HG02885 (cell line): ENCODE data around the gene UGGT1.
"Not testable (repeated sequence)": the region's sequence is repeated elsewhere in the genome, so short reads cannot be mapped to it uniquely, and the experiment has no call there.

Experiments
- ATAC-seq: cut with Tn5 transposase; IDR thresholded peaks from one replicate; pipeline ENCODE4 v1.9.1; 2021; ENCODE audit warnings: mild to moderate bottlenecking; ENCODE audit not compliant: unreplicated experiment, poor library complexity

Gene UGGT1

GRCh38 chr2:128169933-128170709, 79.1 kb downstream of the UGGT1 start:
- ATAC-seq = no peak

GRCh38 chr2:128170776-128171175, 79.8 kb downstream of the UGGT1 start:
- ATAC-seq = no peak

DNA sequence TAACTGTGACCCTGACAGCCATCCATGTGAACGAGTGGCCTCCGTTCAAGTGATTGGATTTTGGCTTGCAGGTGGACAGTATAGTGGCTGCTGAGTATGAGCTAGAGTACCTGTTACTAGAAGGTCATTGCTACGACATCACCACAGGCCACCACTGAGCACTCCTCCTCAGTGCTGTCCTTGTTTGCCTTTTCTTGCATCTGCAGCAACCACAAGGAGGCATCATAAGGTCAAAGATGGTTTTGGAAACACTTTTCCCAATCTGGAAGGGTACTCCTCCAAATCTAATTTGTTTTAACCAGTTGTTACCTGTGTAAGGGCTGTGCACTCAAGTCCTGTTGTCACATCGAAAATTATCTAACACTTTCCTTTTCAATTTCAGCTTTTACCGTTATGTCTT, 81.2 kb downstream of the UGGT1 start:
- ATAC-seq = no peak

DNA sequence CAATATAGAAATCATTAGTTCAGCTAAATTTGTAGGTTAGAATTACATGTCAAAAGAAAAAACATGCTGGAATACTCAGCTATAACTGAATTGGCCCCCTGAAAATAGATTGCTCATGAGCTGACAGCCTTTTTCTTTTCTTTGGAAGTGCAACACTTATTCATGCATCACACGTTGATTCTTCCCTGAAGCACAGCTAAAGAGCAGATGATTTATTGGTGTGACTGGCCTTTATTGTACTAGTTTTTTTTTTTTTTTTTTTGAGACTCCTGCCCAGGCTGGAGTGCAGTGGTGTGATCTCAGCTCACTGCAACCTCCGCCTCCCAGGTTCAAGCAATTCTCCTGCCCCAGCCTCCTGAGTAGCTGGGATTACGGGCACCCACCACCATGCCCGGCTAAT, 83.1 kb downstream of the UGGT1 start:
- not testable (repeated sequence) for ATAC-seq

DNA sequence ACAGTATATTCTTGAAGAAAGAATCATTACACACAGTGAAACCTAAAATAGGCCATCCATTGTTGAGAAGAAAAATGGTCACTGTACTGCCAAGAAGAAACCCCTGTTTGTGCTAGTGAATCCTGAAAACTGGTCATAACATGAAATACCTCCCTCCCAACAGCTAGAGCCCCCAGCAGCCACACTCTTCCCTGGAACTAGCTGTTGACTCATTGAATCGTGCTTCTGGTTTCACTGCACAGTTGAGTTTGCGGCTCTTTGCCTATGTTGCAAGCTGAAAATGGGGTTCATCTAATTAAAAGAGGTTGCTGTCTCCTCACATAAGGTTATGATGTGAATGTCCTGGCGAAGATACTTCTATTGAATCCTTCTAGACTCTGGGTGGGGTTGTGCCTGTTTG, 86.3 kb downstream of the UGGT1 start:
- no peak for ATAC-seq

DNA sequence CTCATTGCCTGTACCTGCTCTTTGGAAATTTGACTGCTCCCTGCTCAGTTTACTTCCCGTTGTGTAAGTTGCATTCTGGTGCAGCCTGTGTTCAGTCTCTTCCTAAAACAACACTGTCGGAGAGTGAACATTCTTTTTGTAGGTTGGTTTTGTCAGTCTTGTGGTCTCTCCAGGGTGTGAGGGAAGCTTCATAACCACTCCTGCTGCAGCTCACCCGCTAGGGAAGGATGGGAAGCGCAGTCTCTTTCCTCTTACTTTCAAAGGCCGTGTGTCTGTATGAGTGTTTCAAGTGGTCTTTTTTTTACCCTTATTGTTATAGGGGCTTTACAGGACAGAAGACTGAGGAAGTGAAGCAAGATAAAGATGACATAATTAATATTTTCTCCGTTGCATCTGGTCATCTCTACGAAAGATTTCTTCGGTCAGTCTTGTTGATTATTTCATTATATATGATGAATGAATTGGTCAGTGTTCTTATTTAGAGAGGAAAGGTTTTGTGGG, 87.2 kb downstream of the UGGT1 start:
- no peak for ATAC-seq

DNA sequence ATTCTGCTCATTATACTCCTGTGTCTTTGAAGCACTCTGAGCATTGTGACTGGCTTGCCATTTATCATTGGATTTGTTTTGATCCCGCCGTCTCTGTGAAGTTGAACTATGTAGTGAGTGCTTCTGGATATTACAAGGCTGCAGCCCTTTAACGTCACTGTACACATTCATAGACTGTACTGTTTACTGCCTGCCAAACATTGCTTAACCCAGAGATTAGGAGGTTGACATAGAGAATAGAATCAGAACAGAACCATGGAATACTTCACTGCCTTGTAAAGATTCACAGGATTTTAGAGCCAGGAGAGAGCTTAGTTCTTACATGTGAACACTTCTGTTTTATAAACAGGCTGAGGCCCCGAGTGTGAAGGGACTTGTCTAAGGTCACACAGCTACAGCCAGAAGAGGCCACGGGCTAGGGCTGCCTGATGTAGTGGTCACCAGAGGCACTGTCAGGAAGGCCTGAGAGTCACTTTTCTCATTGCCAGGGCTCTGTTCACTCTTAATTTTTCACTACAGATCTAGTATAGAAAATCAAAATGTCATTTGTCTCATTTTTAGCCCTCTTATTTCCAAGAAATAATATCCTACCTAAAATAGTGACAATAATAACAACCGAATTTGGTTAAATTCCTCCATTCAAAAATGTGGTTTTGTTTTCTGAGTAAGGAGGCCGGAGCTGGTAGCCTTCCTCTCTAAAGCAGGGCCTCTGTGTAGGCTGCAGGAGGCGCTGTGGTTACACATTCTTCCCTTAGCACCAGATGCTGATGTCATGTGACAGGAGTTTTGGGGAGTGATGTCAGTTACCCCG, 87.9 kb downstream of the UGGT1 start:
- ATAC-seq = peak; percentile 62

DNA sequence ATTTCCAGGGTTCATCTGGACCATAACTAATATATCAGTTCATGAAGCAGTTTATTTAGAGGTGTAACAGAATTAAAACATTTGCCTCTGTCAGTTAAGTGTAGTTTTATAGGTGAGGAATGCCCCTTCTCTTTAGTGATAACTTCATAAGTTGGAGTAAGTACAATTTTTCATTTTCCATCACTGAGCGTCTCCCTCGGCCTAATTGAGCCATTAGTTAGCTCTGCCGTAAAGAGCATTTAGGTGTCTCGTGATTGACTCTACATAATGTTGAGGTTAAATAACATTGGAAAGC, 88.4 kb downstream of the UGGT1 start:
- ATAC-seq = no peak

GRCh38 chr2:128180031-128180430, 89.0 kb downstream of the UGGT1 start:
- ATAC-seq = no peak

GRCh38 chr2:128185576-128185975, 94.6 kb downstream of the UGGT1 start:
- ATAC-seq = no peak

DNA sequence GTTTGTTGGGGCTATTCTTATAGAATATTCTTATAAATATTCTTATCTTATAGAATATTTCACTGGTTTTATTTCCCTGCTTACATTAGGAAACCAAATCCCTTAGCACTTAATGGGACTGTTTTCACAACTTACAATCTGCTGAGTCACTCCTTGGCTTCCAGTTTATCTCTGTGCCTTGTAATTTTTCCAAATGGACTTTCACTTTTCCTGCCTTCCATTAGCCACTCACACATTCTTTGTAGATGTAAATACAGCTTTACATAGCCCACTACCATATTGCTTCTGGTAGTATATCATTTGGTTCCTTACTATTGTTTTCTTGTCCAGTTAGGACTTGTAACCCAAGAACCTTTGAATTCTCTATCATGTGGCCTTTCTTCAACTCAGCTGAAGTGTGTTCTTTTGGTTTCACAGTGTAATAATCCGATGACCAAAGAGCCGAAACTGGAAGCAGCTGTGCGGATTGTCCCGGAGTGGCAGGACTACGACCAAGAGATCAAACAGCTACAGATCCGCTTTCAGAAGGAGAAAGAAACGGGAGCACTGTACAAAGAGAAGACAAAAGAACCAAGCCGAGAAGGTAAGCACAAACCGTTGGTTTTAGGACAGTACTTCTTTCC, 96.1 kb downstream of the UGGT1 start:
- no peak for ATAC-seq

DNA sequence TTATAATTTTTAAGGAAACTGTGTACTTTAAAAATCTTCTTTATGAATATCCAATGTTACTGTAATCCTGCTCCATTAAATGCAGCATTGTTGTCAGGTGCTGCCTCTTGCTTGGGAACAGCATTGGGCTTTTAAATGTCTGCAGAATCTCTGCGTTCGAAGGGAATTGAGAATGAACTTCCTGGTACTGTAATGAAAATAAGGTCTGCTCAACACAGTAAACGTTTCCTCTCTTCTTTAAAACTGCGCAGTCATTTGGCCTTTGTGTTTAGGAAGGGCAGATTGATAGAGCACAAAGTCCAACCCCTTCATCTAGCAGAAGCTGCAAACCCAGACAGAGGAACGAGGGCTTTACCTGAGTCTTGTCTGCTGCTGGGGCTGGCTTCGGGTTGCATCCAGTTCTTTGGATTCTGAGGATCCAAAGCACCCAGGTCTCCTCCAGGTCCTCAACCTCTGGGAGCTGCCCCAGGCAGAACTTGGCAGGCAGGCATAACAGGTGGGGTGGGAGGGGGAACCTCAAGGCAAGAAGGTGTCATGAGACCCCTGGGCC, 104.5 kb downstream of the UGGT1 start:
- no peak for ATAC-seq

GRCh38 chr2:128196026-128196425, 105.0 kb downstream of the UGGT1 start:
- peak; percentile 26 for ATAC-seq

DNA sequence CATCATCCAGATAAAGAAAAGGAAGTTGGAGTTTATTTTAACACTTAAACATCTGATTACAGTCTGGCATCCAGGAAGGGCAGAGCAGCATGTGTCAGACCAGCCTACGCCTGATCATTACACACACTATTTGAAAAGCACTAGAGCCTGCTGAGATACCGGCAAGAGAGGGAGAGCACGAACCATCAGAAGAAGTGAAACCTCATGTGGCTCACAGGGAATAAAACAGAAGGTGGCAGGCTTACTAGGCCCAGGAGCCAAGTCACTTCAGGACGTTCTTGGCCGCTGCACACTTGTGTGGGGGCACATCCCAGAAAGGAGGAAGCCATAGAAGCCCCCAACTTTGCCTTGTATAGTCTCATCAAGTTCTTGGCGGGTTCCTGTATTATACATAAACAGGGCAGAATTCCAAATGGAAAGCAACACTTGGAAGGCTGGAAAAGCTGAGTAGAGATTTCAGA, 105.5 kb downstream of the UGGT1 start:
- peak; percentile 73 for ATAC-seq

GRCh38 chr2:128197059-128197458, 106.1 kb downstream of the UGGT1 start:
- no peak for ATAC-seq

DNA sequence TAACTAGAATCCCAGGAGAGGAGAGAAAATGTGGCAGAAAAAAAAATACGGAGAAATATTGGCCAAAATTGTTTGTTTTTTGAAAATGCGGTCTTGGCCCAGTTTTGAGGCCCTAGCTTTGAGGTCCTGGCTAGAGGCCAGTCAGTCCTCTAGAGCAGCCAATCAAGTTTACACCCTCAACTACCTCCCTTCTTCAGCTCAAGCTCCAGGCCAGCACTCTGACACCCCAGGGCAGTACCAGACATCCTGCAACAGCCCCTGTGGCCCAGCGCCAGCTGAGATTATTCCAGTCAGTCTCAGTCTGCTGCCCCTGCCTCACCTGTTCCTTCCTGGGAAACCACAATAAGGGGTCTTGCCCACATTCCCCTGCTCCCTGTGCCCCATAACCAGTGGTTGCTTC, 107.7 kb downstream of the UGGT1 start:
- no peak for ATAC-seq

DNA sequence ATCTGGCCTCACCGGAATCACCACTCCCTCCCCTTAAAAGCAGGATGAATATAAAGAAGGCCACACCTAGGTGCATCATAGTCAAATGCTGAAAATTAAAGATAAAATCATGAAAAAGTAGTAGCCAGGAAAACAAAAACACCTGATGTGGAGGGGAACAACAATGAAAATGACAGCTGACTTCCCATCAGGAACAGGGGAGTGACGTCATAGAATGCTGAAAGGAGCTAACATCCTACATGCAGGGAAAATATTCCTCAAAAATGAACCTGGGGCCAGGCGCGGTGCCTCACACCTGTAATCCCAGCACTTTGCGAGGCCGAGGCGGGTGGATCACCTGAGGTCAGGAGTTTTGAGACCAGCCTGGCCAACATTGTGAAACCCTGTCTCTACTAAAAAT, 108.1 kb downstream of the UGGT1 start:
- no peak for ATAC-seq

DNA sequence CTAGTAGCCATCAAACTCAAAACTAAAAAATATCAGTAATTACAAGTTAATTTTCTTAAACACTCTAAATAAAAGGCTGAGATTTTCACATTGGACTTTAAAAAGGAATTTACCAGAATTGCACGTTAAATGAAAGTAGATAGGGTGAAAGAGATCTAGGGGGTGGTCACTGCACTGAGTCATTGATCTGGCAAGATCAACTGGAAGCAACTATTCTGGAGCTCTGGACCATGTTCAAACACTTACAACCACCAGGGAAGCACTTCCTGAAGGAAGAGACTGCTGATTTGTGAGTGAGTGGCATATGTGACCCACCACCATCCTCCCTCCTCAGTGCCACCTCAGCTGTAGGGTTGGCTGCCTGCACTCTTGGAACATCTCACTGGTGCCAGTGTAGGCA, 111.8 kb downstream of the UGGT1 start:
- ATAC-seq = no peak

DNA sequence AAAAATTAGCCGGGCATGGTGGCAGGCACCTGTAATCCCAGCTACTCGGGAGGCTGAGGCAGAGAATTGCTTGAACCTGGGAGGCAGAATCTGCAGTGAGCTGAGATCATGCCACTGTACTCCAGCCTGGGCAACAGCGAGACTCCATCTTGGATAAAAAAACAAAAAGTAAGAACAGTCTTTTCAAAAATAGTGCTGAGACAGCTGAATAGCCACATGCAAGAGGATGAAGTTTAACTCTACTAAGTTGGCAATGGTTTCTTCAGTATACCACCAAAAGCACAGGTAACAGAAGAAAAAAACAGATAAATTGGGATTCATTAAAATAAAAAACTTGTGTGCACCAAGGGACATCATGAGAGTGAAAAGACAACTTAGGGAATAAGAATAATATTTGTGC, 115.2 kb downstream of the UGGT1 start:
- ATAC-seq = no peak

- no peak for ATAC-seq
These were observed 117.0 kb downstream of the UGGT1 start for GRCh38 chr2:128208023-128208422.
